GM23338 (cell line): ENCODE measurements around the gene AHCYL1. TPM values are rescaled to one million over a fixed set of nuclear protein-coding genes. Genes with fewer than 3 reads are reported as not detected.

Experiments used
- ATAC-seq: fragments of 200-7000 bp; cut with Tn5 transposase; 3 replicates; pipeline ENCODE4 v1.9.1; 2020
- DNase-seq: peaks from one replicate; pipeline ENCODE4 v3.0.0-alpha.2; 2015; ENCODE audit warnings: low spot score
- H2AFZ ChIP-seq: fragments of 200-600 bp; sonication (generic); 2 replicates; pipeline ENCODE4 v1.8.0; 2016; ENCODE audit warnings: antibody characterized with exemption, mild to moderate bottlenecking, moderate library complexity
- H3F3A ChIP-seq: fragments of 200-600 bp; sonication (generic); replicated peaks from 2 replicates; pipeline ENCODE4 v1.8.0; 2017; ENCODE audit warnings: antibody characterized with exemption, mixed run types, low read depth
- H3K27ac ChIP-seq: fragments of 200-600 bp; sonication (generic); 2 replicates; pipeline ENCODE4 v1.6.1; 2016; ENCODE audit warnings: low read depth
- H3K27me3 ChIP-seq: fragments of 200-600 bp; sonication (generic); 2 replicates; pipeline ENCODE4 v1.8.0; 2016; ENCODE audit warnings: mild to moderate bottlenecking, mixed run types, moderate library complexity; ENCODE audit not compliant: insufficient read depth
- H3K36me3 ChIP-seq: fragments of 200-600 bp; sonication (generic); 2 replicates; pipeline ENCODE4 v1.8.0; 2016; ENCODE audit warnings: mild to moderate bottlenecking; ENCODE audit not compliant: insufficient read depth
- H3K4me1 ChIP-seq: fragments of 200-600 bp; sonication (generic); 2 replicates; pipeline ENCODE4 v1.8.0; 2016; ENCODE audit warnings: mild to moderate bottlenecking, moderate library complexity; ENCODE audit not compliant: insufficient read depth
- H3K4me2 ChIP-seq: fragments of 200-600 bp; sonication (generic); 2 replicates; pipeline ENCODE4 v1.7.1; 2017; ENCODE audit warnings: mixed run types
- H3K4me3 ChIP-seq: fragments of 200-600 bp; sonication (generic); 2 replicates; pipeline ENCODE4 v1.6.1; 2016; ENCODE audit warnings: mixed run types
- H3K79me2 ChIP-seq: fragments of 200-600 bp; sonication (generic); replicated peaks from 2 replicates; pipeline ENCODE4 v1.8.0; 2017; ENCODE audit warnings: mild to moderate bottlenecking; ENCODE audit not compliant: insufficient read depth
- H3K9me2 ChIP-seq: fragments of 200-600 bp; sonication (generic); 2 replicates; pipeline ENCODE4 v1.8.0; 2017; ENCODE audit not compliant: insufficient read depth
- H4K20me1 ChIP-seq: fragments of 200-600 bp; sonication (generic); replicated peaks from 2 replicates; pipeline ENCODE4 v1.8.0; 2017; ENCODE audit warnings: mild to moderate bottlenecking; ENCODE audit not compliant: insufficient read depth
- H3K27ac Mint-ChIP-seq: 2 replicates; pipeline ENCODE4 v1.8.0; 2020; ENCODE audit warnings: inconsistent platforms, mild to moderate bottlenecking, moderate library complexity, mixed read lengths
- H3K27me3 Mint-ChIP-seq: 3 replicates; pipeline ENCODE4 v1.8.0; 2022; ENCODE audit warnings: low read depth, mild to moderate bottlenecking, moderate library complexity, mixed read lengths, inconsistent platforms; ENCODE audit not compliant: insufficient read depth, poor library complexity
- H3K36me3 Mint-ChIP-seq: 3 replicates; pipeline ENCODE4 v1.8.0; 2021; ENCODE audit warnings: low read depth, mild to moderate bottlenecking, inconsistent platforms, moderate library complexity, mixed read lengths
- H3K4me1 Mint-ChIP-seq: 3 replicates; pipeline ENCODE4 v1.8.0; 2020; ENCODE audit warnings: mild to moderate bottlenecking, inconsistent platforms, mixed read lengths
- H3K4me3 Mint-ChIP-seq: 3 replicates; pipeline ENCODE4 v1.8.0; 2021; ENCODE audit warnings: moderate library complexity, mild to moderate bottlenecking, inconsistent platforms, mixed read lengths
- H3K9me3 Mint-ChIP-seq: 3 replicates; pipeline ENCODE4 v1.8.0; 2020; ENCODE audit warnings: moderate library complexity, mild to moderate bottlenecking, inconsistent platforms, mixed read lengths
- CREB1 ChIP-seq: fragments of 250-450 bp; sonication (Bioruptor Pico); IDR thresholded peaks from 2 replicates; pipeline ENCODE4 v1.5.0; 2020; ENCODE audit warnings: low read depth, mild to moderate bottlenecking, moderate library complexity
- CTCF ChIP-seq, 2 experiments: fragments of 200-600 bp in 1 of 2; sonication (generic) in 1 of 2; conservative IDR thresholded peaks; 2 replicates each; pipeline versions ENCODE4 v1.5.1 to v1.6.1; 2016 to 2017; ENCODE audit warnings: antibody characterized with exemption in 2 of 2, low read depth in 2 of 2, mild to moderate bottlenecking in 2 of 2, moderate library complexity in 1 of 2
- ETS1 ChIP-seq: IDR thresholded peaks from 2 replicates; pipeline ENCODE4 v1.6.1; 2016; ENCODE audit warnings: antibody characterized with exemption
- EZH2 ChIP-seq: fragments of 200-600 bp; sonication (generic); IDR thresholded peaks from one replicate; pipeline ENCODE4 v1.8.0; 2017; ENCODE audit warnings: antibody characterized with exemption, mild to moderate bottlenecking, low read depth; ENCODE audit not compliant: unreplicated experiment
- EZH2phosphoT487 ChIP-seq: fragments of 200-600 bp; sonication (generic); IDR thresholded peaks from one replicate; pipeline ENCODE4 v1.8.1; 2018; ENCODE audit warnings: antibody characterized with exemption; ENCODE audit not compliant: unreplicated experiment
- JUNB ChIP-seq: IDR thresholded peaks from one replicate; pipeline ENCODE4 v1.6.1; 2016; ENCODE audit warnings: antibody characterized with exemption; ENCODE audit not compliant: unreplicated experiment
- NANOG ChIP-seq: IDR thresholded peaks from 2 replicates; pipeline ENCODE4 v1.6.1; 2016; ENCODE audit warnings: antibody characterized with exemption, borderline replicate concordance
- POLR2AphosphoS5 ChIP-seq: IDR thresholded peaks from 2 replicates; pipeline ENCODE4 v1.6.1; 2016; ENCODE audit warnings: antibody characterized with exemption, low read depth
- REST ChIP-seq: IDR thresholded peaks from one replicate; pipeline ENCODE4 v1.6.1; 2018; ENCODE audit warnings: antibody characterized with exemption; ENCODE audit not compliant: unreplicated experiment
- STAT1 ChIP-seq: IDR thresholded peaks from one replicate; pipeline ENCODE4 v1.6.1; 2016; ENCODE audit warnings: antibody characterized with exemption; ENCODE audit not compliant: unreplicated experiment
- ZNF114 ChIP-seq: fragments of 250-450 bp; sonication (Bioruptor Pico); IDR thresholded peaks from 2 replicates; pipeline ENCODE4 v1.5.0; 2020; ENCODE audit warnings: mild to moderate bottlenecking, moderate library complexity
- ZNF331 ChIP-seq: fragments of 250-450 bp; sonication (Bioruptor Pico); IDR thresholded peaks from 2 replicates; pipeline ENCODE4 v1.5.0; 2020; ENCODE audit warnings: low read depth, mild to moderate bottlenecking, moderate library complexity
- polyA plus RNA-seq: library from polyadenylated mRNA; unstranded; fragments of >200 nt; fragmentation: Nextera tagmentation; extraction: Ambion mirVana; gene quantifications from 2 replicates; pipeline ENCODE4 v1.2.1, GENCODE V29; 2016
- total RNA-seq: library from RNA; depleted of rRNA; stranded (reverse); fragments of >200 nt; shearing (Covaris generic); gene quantifications from 2 replicates; pipeline ENCODE4 v1.2.3, GENCODE V29; 2014

AHCYL1 gene
- total and polyA plus RNA-seq, 2 experiments from 2014 or later = 63.3 to 70.0 TPM

- Histone ChIP-seq H4K20me1 (peaks cover 14% of the 10 kb centered on the region), H3K27me3 (no peaks in the 10 kb centered on the region), H3K9me2 (no peaks in the 10 kb centered on the region), H3K4me3 (no peak overlapping the region), H3K4me1 (no peaks in the 10 kb centered on the region), H2AFZ (no peak overlapping the region), H3F3A (no peaks in the 10 kb centered on the region), H3K36me3 (peaks cover 28% of the 10 kb centered on the region), H3K79me2 (no peaks in the 10 kb centered on the region), H3K4me2 (no peak overlapping the region), H3K27ac (no peak overlapping the region)
- TF ChIP-seq JUNB (no peak), STAT1 (no peak), EZH2 (no peak), CTCF (conservative IDR thresholded peaks at IDR 0.05; ENCODE audit: low read depth in 2 of 2) (no peak), NANOG (no peak), ZNF114 (CRISPR knock-in tag) (no peak), EZH2phosphoT487 (no peak), ZNF331 (CRISPR knock-in tag) (no peak), CREB1 (no peak), REST (no peak)
- ATAC-seq (no peak), DNase-seq (no peak)
- H3K36me3 Mint-ChIP-seq = peaks cover 76% of the 10 kb centered on the region
- H3K4me3 Mint-ChIP-seq = no peak overlapping the region
- no peak overlapping the region for H3K27ac Mint-ChIP-seq
- no peaks in the 10 kb centered on the region for H3K9me3 Mint-ChIP-seq
- no peaks in the 10 kb centered on the region for H3K4me1 Mint-ChIP-seq
- peaks cover 12% of the 10 kb centered on the region for H3K27me3 Mint-ChIP-seq
These were observed 72.2 kb downstream of the AHCYL1 start for GRCh38 chr1:110056776-110057175.

- DNase-seq = no peak
- no peaks in the 10 kb centered on the region; the same call in 2 of the 3 replicates for H3K4me1 Mint-ChIP-seq
- H3K79me2 ChIP-seq = no peaks in the 10 kb centered on the region
- no peak overlapping the region for H2AFZ ChIP-seq
- peaks cover 70% of the 10 kb centered on the region for H3K36me3 Mint-ChIP-seq
- no peaks in the 10 kb centered on the region for H3F3A ChIP-seq
- H3K36me3 ChIP-seq = peaks cover 20% of the 10 kb centered on the region
- H3K27me3 ChIP-seq = no peaks in the 10 kb centered on the region
- H3K4me1 ChIP-seq = no peaks in the 10 kb centered on the region
- H3K27ac Mint-ChIP-seq = no peak overlapping the region
- no peak overlapping the region for H3K4me3 ChIP-seq
- no peak overlapping the region for H3K27ac ChIP-seq
- ATAC-seq = no peak
- no peaks in the 10 kb centered on the region for H3K9me3 Mint-ChIP-seq
- H3K9me2 ChIP-seq = no peaks in the 10 kb centered on the region
- peaks cover 14% of the 10 kb centered on the region for H4K20me1 ChIP-seq
- no peak overlapping the region for H3K4me3 Mint-ChIP-seq
- no peak overlapping the region for H3K4me2 ChIP-seq
- H3K27me3 Mint-ChIP-seq = peaks cover 12% of the 10 kb centered on the region
- TF ChIP-seq ZNF331 (CRISPR knock-in tag) (no peak), POLR2AphosphoS5 (no peak), NANOG (no peak), EZH2phosphoT487 (no peak), ZNF114 (CRISPR knock-in tag) (no peak), ETS1 (no peak), CREB1 (no peak), STAT1 (no peak), JUNB (no peak), CTCF (conservative IDR thresholded peaks at IDR 0.05; ENCODE audit: low read depth in 2 of 2) (no peak), EZH2 (no peak)
These were observed 73.5 kb downstream of the AHCYL1 start for GRCh38 chr1:110057963-110058518.
